Activated T-helper 9 cell treated with anti-CD3 and anti-CD28 coated beads, Interleukin-2, amount 50 U/mL, for 16 hours (primary cell): Measurements from ENCODE around the gene CHTOP.
"Not testable (repeated sequence)": the region's sequence is repeated elsewhere in the genome, so short reads cannot be mapped to it uniquely, and the experiment has no call there.

ENCODE experiments used
- DNase-seq: peaks from one replicate; pipeline ENCODE4 v3.0.0-alpha.2; 2020; ENCODE audit warnings: low read depth

CHTOP gene

DNA sequence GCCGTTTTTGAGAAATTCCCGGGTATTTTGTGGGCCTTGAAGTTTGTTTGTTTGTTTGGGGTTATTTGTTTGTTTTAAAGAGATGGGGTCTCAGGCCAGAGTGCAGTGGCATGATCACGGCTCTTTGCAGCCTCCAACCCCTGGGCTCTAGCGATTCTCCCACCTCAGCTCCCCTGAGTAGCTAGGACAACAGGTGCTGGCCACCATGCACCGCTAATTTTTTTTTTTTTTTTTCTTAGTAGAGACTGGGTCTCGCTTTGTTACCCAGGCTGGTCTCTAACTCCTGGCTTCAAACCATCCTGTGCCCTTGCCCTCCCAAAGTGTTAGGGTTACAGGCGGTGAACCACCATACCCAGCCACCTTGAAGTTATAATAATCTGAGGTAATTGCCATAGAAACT lies 2.0 kb downstream of the CHTOP start:
- no peak for DNase-seq

DNA sequence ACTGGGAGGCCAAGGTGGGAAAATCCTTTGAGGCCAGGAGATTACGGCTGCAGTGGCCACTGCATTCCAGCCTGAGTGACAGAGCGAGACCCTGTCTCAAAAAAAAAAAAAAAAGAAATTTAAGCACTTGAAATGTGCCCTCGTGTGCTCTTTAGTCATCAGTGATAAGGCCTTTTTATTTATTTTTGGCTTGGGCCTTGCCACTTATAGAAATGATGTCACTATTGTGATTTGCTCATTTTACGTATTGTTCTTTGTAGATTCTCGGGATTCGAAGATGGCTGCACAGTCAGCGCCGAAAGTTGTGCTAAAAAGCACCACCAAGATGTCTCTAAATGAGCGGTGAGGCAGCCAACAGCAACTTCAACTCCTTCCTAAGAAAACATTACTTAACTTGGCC lies 2.4 kb downstream of the CHTOP start:
- DNase-seq = no peak

DNA sequence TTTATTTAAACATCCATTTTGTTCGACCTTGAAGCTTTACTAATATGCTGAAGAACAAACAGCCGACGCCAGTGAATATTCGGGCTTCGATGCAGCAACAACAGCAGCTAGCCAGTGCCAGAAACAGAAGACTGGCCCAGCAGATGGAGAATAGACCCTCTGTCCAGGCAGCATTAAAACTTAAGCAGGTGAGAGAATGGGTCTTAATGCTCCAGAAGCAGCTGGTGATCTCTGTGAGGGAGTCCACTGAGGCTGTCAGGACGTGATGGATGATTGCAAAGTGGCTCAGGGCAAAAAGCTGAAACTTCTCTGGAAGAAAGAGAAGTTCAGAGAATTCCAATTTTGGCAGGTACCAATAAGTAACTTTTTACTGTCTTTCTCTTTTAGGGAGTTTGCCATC lies 4.4 kb downstream of the CHTOP start:
- no peak for DNase-seq

DNA sequence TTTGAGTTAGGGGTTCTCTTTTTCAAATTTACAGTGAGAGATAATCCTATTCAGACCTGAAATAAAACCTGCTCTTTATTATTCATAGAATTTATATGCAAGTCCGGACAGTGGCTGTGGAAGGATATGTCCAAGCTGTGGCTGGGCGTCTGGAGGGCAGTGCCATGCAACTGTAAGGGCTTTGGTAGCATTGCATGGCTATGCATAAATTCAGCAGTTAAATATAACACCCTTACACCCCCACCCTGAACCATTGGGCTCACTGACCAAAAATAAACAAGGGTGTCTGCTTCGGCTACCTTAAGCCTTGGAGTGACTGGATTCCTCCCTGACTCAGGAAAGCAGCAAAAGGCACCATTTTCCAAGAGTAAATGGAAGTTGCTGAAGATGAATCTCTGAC lies 5.4 kb downstream of the CHTOP start:
- no peak for DNase-seq

DNA sequence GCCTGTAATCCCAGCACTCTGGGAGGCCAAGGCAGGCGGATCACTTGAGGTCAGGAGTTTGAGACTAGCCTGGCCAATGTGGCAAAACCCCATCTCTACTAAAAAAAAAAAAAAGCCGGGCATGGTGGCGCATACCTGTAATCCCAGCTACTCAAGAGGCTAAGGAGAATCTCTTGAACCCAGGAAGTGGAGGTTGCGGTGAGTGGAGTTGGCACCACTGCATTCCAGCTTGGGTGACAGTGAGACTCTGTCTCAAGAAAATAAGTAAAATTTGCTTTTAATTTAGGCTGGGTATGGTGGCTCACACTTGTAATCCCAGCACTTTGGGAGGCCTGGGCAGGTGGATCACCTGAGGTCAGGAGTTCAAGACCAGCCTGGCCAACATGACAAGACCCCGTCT lies 6.3 kb downstream of the CHTOP start:
- not testable (repeated sequence) for DNase-seq

DNA sequence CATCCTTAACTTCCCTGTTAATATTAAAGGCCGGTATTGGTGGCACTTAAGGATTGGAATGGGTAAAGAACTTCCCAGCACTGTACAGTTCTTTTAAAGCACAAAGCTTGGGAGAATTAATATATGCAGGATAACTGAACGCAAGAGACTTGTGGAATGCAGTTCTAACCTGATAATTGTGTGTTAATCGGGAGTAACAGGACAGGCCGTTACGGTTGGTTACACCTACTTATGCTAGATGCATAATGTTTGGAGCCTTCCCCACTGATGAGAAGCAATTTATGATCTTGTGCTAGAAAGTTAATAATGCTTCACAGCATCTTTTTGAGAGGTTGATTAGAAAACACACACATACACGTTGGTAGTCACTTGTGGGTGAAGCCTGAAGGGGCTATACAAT lies 7.0 kb downstream of the CHTOP start:
- no peak for DNase-seq

DNA sequence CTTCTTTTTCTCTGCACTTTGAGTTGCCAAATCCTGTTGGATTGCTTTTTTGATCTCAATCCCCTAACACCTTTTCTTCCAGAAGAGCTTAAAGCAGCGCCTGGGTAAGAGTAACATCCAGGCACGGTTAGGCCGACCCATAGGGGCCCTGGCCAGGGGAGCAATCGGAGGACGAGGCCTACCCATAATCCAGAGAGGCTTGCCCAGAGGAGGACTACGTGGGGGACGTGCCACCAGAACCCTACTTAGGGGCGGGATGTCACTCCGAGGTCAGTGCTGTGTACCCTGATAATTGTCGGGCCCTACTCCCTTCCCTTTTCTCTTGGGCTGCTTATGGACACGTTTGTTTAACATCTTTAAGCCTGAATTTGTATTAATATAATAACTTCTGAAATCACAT lies 8.3 kb downstream of the CHTOP start:
- no peak for DNase-seq

DNA sequence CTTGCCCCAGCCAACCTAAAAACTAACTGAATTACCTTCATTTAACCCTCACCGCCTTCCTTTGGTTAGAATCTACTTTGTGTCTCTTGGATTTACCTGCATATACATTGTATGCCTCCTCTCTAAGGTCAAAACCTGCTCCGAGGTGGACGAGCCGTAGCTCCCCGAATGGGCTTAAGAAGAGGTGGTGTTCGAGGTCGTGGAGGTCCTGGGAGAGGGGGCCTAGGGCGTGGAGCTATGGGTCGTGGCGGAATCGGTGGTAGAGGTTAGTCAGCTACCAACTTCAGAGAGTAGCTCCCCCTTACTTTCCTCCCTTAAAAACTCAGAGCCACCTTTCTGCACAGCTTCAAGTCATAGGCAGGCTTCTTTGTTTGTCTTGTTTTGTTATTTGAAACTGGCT lies 9.2 kb downstream of the CHTOP start:
- DNase-seq = no peak

DNA sequence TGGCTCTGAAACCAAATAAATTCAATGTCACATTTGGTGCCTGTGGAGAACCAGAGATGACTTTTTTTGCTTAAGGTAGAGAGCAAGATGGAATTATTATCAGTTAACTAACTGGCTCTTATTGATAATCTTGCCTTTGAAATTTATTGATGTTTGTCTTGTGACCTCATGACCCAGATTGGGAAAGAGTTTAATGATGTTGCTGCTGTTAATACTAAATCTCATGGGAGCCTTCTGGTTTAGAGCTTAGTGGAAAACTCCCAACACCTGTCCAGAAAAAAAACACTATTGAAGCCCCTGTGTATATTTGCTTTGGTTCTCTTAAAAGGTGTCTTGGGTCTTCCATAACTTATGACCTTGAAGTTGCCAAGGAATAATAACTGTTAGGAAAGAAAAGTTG lies 9.9 kb downstream of the CHTOP start:
- DNase-seq = no peak

DNA sequence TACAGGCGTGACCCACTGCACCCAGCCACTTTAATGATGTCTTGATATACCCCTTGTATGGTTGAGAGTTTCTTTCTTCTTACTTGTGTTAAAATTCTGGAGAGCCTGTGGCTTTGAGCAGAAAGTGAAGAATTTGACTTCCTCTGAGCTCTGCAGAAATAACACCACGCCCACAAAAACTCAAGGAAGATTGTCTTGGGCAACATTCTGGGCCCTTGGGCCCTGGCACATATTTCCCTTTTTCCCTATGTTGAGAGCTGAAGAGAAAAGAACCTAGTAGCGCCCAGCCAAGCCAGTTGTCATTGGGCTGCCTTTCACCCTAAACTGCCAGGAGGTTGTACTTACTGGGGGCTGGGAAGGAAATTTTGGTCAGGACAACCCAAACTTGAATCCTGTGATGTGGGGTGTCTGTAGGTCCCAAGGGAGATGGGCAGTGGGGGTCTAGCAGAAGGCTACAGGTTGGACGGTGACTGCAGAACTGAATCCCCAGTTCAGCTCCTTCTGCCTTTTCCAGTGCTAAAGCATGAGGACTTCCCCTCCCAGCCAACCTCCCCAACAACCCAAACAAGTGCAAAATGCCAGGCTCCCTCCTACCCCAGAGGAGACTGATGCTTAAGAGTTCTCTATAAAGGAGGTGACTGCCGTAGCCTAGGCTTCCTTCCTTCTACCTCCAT lies 12.9 kb downstream of the CHTOP start:
- DNase-seq = no peak

DNA sequence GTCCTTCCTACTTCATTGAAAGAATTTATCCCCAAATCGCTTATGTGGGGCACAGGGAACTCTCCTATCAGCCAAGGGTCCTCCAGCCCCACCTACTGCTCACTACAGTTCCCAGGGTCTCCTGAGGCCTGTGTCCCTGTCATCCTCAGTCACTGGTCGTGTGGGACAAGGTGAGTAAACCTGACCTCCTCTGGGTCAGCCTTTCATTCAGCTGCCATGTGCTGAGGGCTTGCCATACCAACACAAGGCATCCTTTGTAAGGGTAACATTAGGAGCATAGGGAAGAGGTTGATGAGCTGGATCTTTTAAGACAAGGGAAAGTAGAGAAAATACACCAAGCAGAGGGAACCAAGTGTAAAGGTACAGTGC lies 13.5 kb downstream of the CHTOP start:
- DNase-seq = no peak

DNA sequence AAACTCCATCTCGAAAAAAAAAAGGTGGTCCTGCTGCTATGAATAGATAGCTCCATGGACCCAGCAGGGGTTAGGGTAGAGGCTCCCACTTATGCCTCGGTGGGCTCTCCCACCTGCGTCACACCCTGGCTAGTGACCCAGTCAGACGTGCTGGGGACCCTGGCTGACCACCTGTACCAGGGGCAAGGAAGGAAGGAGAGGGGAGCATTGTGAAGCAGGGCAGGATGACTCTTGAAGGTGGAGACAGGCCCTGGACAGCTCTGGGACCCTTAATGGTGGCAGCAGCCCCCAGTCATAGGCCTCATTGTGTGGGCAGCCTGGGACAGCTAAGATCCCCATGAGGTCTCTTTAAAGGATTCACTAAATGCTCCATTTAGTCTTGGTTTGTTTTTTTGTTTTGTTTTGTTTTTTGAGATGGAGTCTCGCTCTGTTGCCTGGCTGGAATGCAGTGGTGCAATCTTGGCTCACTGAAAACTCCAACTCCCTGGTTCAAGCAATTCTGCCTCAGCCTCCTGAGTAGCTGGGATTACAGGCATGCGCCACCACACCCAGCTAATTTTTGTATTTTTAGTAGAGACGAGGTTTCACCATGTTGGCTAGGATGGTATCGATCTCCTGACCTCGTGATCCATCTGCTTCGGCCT lies 14.3 kb downstream of the CHTOP start:
- no peak for DNase-seq

DNA sequence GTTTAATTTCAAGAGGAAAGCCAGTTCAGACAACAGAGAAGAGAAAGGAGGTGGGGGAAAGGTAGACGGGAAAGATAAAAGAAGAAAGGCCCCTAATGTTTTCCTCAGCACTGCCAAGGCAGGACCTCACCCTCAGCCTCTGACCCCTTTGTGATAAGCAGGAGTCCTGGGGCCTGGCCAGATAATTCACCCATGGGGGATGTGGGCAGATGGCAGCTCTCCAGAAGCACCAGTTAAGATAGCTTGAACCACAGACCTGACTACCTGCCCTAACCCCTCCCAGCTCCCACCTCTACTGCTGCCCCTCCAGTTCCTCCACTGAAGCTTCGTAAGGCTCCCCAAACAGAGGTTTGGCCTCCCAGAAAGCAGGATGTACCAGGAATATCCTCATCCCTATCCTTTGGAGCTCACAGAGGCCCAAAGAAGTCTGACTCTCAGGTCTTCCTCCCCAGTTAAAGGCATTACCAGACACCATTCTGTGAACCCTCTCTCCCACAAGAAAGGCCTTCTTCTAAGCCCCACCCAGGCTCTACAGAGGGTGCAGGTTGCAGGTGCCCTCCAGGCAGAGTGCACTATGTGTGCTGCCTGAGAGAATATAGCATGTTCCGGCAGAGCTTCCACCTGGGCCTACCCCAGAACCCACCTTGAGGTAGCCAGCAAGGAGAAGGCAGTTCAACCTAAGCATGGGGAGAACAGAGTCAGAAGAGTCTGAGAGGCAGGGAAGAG lies 15.4 kb downstream of the CHTOP start:
- DNase-seq = no peak

DNA sequence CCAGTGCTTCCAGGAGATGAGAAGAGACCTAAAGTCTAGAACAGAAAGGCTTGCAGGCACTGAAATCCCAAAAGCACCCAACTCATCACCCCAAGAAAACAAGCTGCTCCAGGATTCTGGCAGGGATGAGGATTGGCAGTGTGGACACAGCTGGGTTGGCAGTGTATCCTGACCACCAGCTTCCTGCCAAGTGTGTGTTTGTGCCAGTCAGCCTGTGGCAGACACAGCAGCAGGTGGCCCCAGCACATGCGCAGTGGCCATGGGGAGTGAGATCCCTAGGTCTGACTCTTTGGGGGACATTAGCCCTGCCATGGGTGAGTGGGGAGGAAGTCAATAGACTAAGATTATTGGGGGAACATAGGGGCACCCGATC lies 16.0 kb downstream of the CHTOP start:
- no peak for DNase-seq

DNA sequence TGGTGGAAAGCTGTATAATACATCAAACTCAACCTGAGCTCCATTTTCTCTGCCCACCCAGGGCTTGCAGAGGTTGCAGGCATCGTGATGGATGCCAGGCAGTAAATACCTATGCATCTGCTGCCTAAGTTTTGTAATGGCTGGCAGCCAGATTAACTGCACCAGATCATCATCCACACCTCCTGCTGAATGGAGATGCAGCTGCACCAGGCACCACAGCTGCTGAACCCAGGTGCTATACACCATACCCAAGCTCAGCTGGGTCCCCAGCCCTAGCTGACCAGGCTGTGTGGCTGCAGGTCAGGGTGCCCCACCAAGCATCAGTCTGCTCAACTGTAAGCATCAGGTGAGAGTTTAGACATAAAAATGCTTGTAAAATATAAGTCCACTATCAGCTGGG lies 17.9 kb downstream of the CHTOP start:
- DNase-seq = no peak

DNA sequence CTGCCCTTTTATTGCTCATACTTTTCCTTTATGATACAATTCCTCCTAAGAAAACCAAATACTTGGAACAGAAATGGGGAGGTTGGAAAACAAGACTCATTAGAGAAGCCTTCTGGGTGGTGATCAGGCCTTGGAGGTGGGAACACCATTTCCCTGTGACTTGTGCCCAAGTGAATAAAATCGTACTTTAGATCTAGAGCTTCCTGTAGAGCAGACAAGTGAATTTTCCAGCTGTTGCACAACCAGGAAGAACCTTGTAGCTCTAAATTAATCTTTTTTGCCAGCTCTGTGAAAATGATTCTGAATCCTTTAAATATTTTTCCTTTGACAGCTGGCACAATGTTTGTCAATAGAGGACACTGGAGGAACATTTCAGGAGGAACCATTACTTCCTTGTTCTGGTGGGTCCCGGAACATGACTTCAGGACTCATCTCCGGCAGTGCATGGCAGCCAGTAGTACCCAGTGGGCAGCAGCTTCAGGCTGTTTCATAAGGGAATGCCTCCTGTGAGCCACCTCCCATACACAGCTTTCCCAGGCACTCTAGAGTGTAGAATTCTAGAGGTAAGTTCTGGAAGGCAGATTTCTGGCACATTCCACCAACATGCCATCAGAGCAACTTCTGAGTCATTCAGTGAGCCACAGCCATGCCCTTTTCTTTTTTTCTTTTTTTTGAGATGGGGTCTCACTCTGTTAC lies 19.1 kb downstream of the CHTOP start:
- no peak for DNase-seq

DNA sequence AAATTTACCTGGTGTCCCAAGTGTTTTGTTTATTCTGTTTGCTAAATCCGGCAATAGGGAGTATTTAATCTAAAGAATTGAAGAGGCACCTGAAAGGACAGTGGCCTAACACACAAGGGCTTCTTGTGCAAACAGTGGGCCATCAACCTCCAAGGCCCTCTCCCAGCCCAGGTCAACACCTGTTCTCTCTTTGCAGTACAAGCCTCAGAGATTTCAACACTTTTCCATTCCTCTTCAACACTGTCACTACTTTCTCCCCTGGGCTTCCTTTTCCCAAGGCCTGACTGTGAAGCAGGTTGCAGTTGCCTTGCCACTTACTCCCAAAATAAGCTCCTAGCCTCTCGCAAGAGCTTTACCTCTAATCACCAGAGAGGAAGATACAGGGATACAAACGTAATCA lies 21.5 kb downstream of the CHTOP start:
- DNase-seq = no peak

DNA sequence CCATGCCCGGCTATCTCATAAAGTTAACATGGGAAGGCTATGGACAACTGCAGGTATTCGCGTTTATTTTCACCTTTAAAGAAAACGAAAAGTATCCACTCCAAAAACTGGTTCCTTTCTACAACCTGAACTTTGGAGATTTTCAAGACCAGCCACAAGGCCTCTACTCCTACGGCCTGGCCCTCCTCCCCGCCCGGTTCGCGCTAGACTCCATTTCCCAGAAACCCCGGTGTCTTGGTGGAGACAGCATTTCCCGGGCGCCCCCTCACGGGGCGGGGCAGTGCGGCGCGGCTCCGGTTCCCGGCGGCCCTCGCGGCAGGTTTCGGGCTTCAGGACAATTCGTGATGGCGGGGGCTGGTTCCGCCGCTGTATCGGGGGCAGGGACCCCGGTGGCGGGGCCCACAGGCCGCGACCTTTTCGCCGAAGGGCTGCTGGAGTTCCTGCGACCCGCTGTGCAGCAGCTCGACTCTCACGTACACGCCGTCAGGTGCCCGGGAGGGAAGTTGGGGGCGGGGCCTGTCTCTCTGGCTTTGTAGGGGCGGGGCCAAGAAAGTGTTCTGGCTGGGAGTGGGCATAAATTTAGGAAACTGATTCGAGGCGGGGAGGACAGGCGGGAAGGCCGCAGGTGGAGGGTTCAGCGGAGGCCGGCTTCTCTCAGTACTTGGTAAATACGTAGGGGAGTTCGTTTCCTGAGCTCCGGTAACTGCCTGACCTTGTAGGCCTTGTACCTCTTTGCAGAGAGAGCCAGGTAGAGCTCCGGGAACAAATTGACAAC lies 24.7 kb downstream of the CHTOP start, which contains the start of gene SNAPIN:
Gene SNAPIN, plus strand, starts transcription at position 304 of the 775 bp plus-strand sequence. Its CDS starts 41 bp downstream, at position 345.
- peak; percentile 85 for DNase-seq

DNA sequence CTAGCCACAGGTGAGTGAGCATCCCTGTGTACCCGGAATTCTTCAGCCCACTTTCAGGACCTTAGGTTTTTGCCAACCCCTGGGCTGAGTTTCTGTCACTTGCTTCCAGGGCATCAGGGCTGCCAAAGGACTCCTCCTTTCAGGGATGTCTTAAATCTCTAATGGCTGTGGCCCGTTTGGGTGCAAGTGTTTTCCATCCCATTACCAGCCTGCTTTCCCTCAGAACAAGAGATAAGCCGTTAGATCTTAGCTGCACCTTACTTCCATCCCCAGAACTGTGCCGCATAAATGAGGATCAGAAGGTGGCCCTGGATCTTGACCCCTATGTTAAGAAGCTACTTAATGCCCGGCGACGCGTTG lies 25.3 kb downstream of the CHTOP start:
- DNase-seq = no peak

DNA sequence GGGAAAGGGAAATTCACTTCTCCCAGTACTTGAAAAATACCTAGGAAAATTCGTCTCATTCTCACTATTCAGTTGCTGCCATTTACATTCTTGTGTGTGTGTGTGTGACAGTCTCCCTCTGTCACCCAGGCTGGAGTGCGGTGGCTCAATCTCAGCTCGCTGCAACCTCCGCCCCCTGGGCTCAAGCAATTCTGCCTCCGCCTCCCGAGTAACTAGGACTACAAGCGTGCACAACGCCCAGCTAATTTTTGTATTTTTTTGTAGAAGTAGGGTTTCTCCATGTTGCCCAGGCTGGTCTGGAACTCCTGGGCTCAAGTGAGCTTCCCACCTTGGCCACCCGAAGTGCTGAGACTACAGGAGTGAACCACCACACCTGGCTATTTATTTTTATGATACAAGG lies 25.8 kb downstream of the CHTOP start:
- no peak for DNase-seq

DNA sequence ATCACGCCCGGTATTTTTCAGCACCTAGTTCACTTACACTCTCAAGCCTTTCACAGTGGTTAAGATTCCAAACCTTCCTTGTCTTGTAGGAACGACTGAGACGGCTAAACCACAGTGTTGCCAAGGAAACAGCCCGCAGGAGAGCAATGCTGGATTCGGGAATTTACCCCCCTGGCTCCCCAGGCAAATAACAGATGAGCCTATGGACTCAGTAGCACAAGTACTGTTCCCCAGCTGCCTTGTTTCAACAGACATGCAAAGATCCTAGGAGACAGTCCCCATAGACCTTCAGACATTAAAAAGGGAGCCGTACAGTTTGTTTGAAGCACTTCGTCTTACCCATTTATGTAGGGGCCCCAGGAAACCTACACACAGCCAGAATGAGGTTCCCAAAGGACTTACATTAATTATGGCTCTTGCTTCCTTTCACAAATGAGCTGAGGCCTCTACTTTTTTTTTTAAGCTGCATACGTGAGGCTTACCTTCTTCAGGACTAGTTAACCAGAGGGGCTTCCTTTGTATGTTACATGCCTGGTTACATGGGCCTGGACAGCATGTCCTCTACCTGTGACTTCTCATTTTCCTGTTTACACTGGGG lies 27.3 kb downstream of the CHTOP start:
- DNase-seq = no peak

DNA sequence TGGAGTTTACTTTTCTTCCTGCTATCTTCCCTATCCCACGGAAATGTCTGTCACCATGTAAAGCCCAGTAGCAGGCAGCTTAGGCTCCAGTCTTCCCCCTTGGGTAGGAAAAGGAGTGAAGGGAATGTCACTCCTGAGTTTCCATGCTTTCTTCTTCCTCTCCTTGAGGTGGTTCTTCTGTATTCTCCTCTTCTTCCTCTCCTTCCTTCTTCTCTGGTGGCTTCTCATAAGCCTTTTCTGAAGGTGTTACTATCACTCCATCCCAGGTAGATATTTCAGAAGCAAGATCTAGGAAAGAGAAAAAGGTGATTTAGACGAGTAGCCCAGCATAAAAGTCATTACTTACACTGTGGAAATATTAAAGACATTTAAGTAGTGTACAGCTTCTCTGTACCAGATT lies 28.4 kb downstream of the CHTOP start:
- DNase-seq = no peak
